Ascending aorta (tissue), 2 donors: ENCODE data around the gene GRM5. TPM values are rescaled to one million over a fixed set of nuclear protein-coding genes. Genes with fewer than 3 reads are reported as not detected.
"Not testable (repeated sequence)": the region's sequence is repeated elsewhere in the genome, so short reads cannot be mapped to it uniquely, and the experiment has no call there.

Source experiments
- DNase-seq, 2 donors: peaks; one replicate each; pipeline ENCODE4 v3.0.0-alpha.2; 2019; ENCODE audit warnings: low spot score in 2 of 2
- H3K27ac ChIP-seq, 2 donors: fragments of 200-600 bp; sonication (generic); one replicate each; pipeline ENCODE4 v1.5.1; 2016 to 2017; ENCODE audit warnings: mild to moderate bottlenecking in 1 of 2
- H3K27me3 ChIP-seq: fragments of 200-600 bp; sonication (generic); one replicate; pipeline ENCODE4 v1.5.1; 2017
- H3K36me3 ChIP-seq, 2 donors: fragments of 200-600 bp; sonication (generic); one replicate each; pipeline ENCODE4 v1.5.1; 2016
- H3K4me1 ChIP-seq, 2 donors: fragments of 200-600 bp; sonication (generic); one replicate each; pipeline ENCODE4 v1.5.1; 2016 to 2017; ENCODE audit warnings: mild to moderate bottlenecking in 1 of 2
- H3K4me3 ChIP-seq, 2 donors: fragments of 200-600 bp; sonication (generic); one replicate each; pipeline ENCODE4 v1.5.1; 2016 to 2017; ENCODE audit warnings: mild to moderate bottlenecking in 1 of 2
- H3K9me3 ChIP-seq, 2 donors: fragments of 200-600 bp; sonication (generic); one replicate each; pipeline ENCODE4 v1.5.1; 2016
- CTCF ChIP-seq, 3 experiments: fragments of 200-600 bp in 2 of 3; fragments of 450-650 bp in 1 of 3; sonication (generic) in 2 of 3; IDR thresholded peaks; one replicate each; pipeline ENCODE4 v1.5.1; 2016 to 2019; ENCODE audit warnings: antibody characterized with exemption in 3 of 3, mild to moderate bottlenecking in 1 of 3, moderate library complexity in 1 of 3
- intact Hi-C: fragments of 100-400 bp; cut with DNase I; formaldehyde crosslinking; loops from one replicate; pipeline ENCODE4 v1.15.1; 2023
- total RNA-seq: library from RNA; depleted of rRNA; stranded (reverse); fragments of >200 nt; gene quantifications from one replicate; pipeline ENCODE4 v1.1.0, GENCODE V29; 2016

Gene GRM5
- total RNA-seq, 1 donor from 2014 or later = 10.2 TPM

DNA sequence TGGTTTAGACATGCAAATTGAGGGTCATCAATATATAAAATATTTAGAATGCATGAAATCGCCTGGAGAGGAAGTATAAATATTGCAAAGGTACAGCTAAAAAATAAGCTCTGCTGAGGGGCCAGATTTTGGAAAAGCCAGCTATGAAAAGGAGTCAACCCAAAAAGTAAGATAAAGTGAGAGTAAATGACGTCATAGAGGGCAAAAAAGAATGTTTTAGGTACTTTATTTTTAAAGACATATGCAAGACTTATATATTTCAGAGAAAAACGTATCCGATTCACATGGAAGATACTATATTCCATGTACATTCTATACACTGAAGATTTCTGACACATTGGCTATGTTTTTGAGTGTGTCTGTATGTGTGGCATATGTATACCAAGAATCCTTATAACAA, 13.6 kb downstream of the GRM5 start:
- Histone ChIP-seq H3K27ac (no peak overlapping the region), H3K27me3 (no peaks in the 10 kb centered on the region), H3K4me1 (no peaks in the 10 kb centered on the region), H3K36me3 (no peaks in the 10 kb centered on the region), H3K9me3 (no peaks in the 10 kb centered on the region), H3K4me3 (no peak overlapping the region)
- DNase-seq = no peak
- intact Hi-C loops = no loop called here
- TF ChIP-seq CTCF (IDR thresholded peaks at IDR 0.05) = no peak

GRCh38 chr11:89047159-89047558, 18.6 kb downstream of the GRM5 start:
- H3K9me3 ChIP-seq, DNase-seq, H3K36me3 ChIP-seq, H3K27ac ChIP-seq, H3K4me1 ChIP-seq, intact Hi-C loops, H3K27me3 ChIP-seq, H3K4me3 ChIP-seq: not testable (repeated sequence)

DNA sequence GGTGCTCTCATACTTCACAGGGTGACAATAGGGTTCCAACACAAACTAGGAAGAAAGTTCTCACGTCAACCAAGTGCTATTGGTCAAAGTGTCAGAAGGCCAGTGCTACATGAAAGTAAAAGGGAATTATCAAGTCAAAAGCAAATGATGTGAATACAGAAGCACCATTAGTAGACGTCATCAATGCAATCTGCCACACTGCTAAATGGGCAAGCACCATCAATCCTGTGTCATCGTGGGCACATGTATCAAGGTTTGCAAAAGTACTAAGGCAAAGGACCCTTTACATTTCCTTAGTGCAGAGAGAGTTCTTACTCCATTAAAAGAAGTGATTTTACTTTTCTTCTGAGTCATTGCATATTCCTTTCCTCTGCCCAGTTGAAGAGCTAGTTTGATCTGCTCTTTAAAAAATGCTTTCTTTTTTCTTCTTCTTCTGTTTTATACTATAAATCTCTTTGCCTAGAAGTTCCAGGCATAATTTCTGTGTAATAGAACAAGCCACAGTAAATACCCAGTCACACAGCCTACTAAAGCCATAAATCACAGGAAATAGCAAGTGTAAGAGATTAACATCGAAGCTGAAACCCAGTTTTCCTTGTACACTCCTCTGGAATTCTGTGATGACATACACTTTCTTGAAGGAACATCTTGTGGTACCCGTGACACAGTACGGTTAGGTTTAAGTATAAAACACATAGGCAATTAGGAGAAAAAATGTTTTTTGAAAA, 21.8 kb downstream of the GRM5 start:
- H3K27me3 ChIP-seq, H3K4me3 ChIP-seq, H3K27ac ChIP-seq, H3K36me3 ChIP-seq, H3K4me1 ChIP-seq, DNase-seq, H3K9me3 ChIP-seq, intact Hi-C loops: not testable (repeated sequence)

DNA sequence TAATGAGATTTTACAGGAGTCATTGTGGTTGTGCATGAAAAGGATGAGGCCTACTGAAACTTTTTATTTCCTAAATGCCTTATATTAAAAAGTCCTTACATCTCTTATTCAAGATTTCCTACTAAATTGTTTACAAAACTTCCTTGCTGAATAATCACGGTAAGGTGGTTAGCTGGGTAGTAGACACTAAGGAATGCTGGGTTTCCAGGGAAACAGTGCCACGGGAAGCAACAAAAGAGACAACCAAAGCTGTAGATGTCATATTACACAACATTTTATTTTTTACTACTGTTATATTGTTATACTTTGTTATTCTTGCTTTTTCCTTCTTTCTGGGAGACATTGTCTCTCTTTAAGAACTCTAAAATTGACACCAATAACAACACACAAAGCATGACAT, 36.1 kb downstream of the GRM5 start:
- H3K4me1 ChIP-seq, DNase-seq, H3K36me3 ChIP-seq, intact Hi-C loops, H3K27ac ChIP-seq, H3K27me3 ChIP-seq, H3K4me3 ChIP-seq, H3K9me3 ChIP-seq: not testable (repeated sequence)

- Histone ChIP-seq H3K36me3 (no peaks in the 10 kb centered on the region), H3K4me3 (no peak overlapping the region), H3K4me1 (no peaks in the 10 kb centered on the region), H3K27ac (no peak overlapping the region), H3K27me3 (no peaks in the 10 kb centered on the region), H3K9me3 (no peaks in the 10 kb centered on the region)
- no peak for DNase-seq
- intact Hi-C loops = no loop called here
- TF ChIP-seq CTCF (IDR thresholded peaks at IDR 0.05) = no peak
These were observed 44.4 kb downstream of the GRM5 start for GRCh38 chr11:89021339-89021738.

DNA sequence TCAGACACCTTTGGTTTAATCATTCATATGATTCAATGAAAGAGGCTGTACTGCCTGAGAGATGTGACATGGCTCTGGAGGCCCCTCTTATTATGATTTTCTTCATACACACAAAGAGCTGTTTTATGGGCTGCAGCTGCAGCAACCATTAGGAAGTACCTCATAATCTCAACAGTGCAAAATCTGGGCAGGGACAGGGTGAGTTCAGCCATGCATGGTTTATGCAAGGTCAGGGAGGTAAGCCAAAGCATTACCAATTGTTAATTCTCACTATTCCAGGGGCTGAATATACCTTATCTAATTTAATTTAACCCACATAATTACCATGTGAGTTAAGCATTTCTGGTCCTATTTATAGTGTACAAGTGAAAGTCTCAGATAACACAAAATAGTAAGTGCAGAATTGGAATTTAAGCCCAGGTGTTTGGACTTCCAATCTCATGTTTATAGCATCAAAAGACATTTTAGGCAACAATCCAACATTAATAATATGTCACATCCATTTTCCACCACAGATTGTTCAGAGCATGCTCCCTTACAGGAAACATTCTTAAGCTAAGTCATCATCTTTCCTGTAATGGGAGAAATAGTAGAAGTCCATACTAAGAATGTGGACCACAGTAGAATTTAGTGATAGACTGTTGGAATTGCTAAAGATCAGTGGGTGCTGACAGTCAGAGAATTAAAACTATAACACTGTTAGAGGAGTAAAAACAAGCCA, 45.8 kb downstream of the GRM5 start:
- H3K4me1 ChIP-seq, H3K9me3 ChIP-seq, H3K4me3 ChIP-seq, H3K36me3 ChIP-seq, DNase-seq, H3K27me3 ChIP-seq, H3K27ac ChIP-seq, intact Hi-C loops: not testable (repeated sequence)

DNA sequence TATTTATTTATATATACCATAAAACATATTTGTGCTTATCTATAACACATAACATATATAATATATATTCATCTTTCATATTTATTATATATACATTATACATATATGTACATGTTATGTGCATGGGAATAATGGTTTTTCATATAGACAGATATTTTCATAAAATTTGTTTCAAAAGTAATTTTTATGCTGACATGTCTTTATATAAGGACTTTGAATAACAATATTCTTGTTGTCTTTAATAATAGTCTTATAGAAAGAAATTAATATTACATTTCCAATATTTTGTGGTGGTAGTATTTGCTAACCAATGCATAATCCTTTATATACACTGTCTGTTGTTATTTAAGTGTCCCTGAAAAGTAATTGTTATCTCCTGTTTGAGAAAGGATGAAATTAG, 49.6 kb downstream of the GRM5 start:
- H3K4me1 ChIP-seq = no peaks in the 10 kb centered on the region
- H3K36me3 ChIP-seq = no peaks in the 10 kb centered on the region
- DNase-seq = no peak
- H3K9me3 ChIP-seq = no peaks in the 10 kb centered on the region
- H3K4me3 ChIP-seq = no peak overlapping the region
- intact Hi-C loops = no loop called here
- no peak overlapping the region for H3K27ac ChIP-seq
- TF ChIP-seq CTCF (IDR thresholded peaks at IDR 0.05) = no peak
- H3K27me3 ChIP-seq = no peaks in the 10 kb centered on the region
